GM23338 (cell line): ENCODE results near the gene MTX3. TPM values are rescaled to one million over a fixed set of nuclear protein-coding genes. Genes with fewer than 3 reads are reported as not detected.

Experiments used
- ATAC-seq: fragments of 200-7000 bp; cut with Tn5 transposase; 3 replicates; pipeline ENCODE4 v1.9.1; 2020
- DNase-seq: peaks from one replicate; pipeline ENCODE4 v3.0.0-alpha.2; 2015; ENCODE audit warnings: low spot score
- H2AFZ ChIP-seq: fragments of 200-600 bp; sonication (generic); 2 replicates; pipeline ENCODE4 v1.8.0; 2016; ENCODE audit warnings: antibody characterized with exemption, mild to moderate bottlenecking, moderate library complexity
- H3F3A ChIP-seq: fragments of 200-600 bp; sonication (generic); replicated peaks from 2 replicates; pipeline ENCODE4 v1.8.0; 2017; ENCODE audit warnings: antibody characterized with exemption, mixed run types, low read depth
- H3K27ac ChIP-seq: fragments of 200-600 bp; sonication (generic); 2 replicates; pipeline ENCODE4 v1.6.1; 2016; ENCODE audit warnings: low read depth
- H3K27me3 ChIP-seq: fragments of 200-600 bp; sonication (generic); 2 replicates; pipeline ENCODE4 v1.8.0; 2016; ENCODE audit warnings: mild to moderate bottlenecking, mixed run types, moderate library complexity; ENCODE audit not compliant: insufficient read depth
- H3K36me3 ChIP-seq: fragments of 200-600 bp; sonication (generic); 2 replicates; pipeline ENCODE4 v1.8.0; 2016; ENCODE audit warnings: mild to moderate bottlenecking; ENCODE audit not compliant: insufficient read depth
- H3K4me1 ChIP-seq: fragments of 200-600 bp; sonication (generic); 2 replicates; pipeline ENCODE4 v1.8.0; 2016; ENCODE audit warnings: mild to moderate bottlenecking, moderate library complexity; ENCODE audit not compliant: insufficient read depth
- H3K4me2 ChIP-seq: fragments of 200-600 bp; sonication (generic); 2 replicates; pipeline ENCODE4 v1.7.1; 2017; ENCODE audit warnings: mixed run types
- H3K4me3 ChIP-seq: fragments of 200-600 bp; sonication (generic); 2 replicates; pipeline ENCODE4 v1.6.1; 2016; ENCODE audit warnings: mixed run types
- H3K79me2 ChIP-seq: fragments of 200-600 bp; sonication (generic); replicated peaks from 2 replicates; pipeline ENCODE4 v1.8.0; 2017; ENCODE audit warnings: mild to moderate bottlenecking; ENCODE audit not compliant: insufficient read depth
- H3K9me2 ChIP-seq: fragments of 200-600 bp; sonication (generic); 2 replicates; pipeline ENCODE4 v1.8.0; 2017; ENCODE audit not compliant: insufficient read depth
- H4K20me1 ChIP-seq: fragments of 200-600 bp; sonication (generic); replicated peaks from 2 replicates; pipeline ENCODE4 v1.8.0; 2017; ENCODE audit warnings: mild to moderate bottlenecking; ENCODE audit not compliant: insufficient read depth
- H3K27ac Mint-ChIP-seq: 2 replicates; pipeline ENCODE4 v1.8.0; 2020; ENCODE audit warnings: inconsistent platforms, mild to moderate bottlenecking, moderate library complexity, mixed read lengths
- H3K27me3 Mint-ChIP-seq: 3 replicates; pipeline ENCODE4 v1.8.0; 2022; ENCODE audit warnings: low read depth, mild to moderate bottlenecking, moderate library complexity, mixed read lengths, inconsistent platforms; ENCODE audit not compliant: insufficient read depth, poor library complexity
- H3K36me3 Mint-ChIP-seq: 3 replicates; pipeline ENCODE4 v1.8.0; 2021; ENCODE audit warnings: low read depth, mild to moderate bottlenecking, inconsistent platforms, moderate library complexity, mixed read lengths
- H3K4me1 Mint-ChIP-seq: 3 replicates; pipeline ENCODE4 v1.8.0; 2020; ENCODE audit warnings: mild to moderate bottlenecking, inconsistent platforms, mixed read lengths
- H3K4me3 Mint-ChIP-seq: 3 replicates; pipeline ENCODE4 v1.8.0; 2021; ENCODE audit warnings: moderate library complexity, mild to moderate bottlenecking, inconsistent platforms, mixed read lengths
- H3K9me3 Mint-ChIP-seq: 3 replicates; pipeline ENCODE4 v1.8.0; 2020; ENCODE audit warnings: moderate library complexity, mild to moderate bottlenecking, inconsistent platforms, mixed read lengths
- CREB1 ChIP-seq: fragments of 250-450 bp; sonication (Bioruptor Pico); IDR thresholded peaks from 2 replicates; pipeline ENCODE4 v1.5.0; 2020; ENCODE audit warnings: low read depth, mild to moderate bottlenecking, moderate library complexity
- CTCF ChIP-seq, 2 experiments: fragments of 200-600 bp in 1 of 2; sonication (generic) in 1 of 2; conservative IDR thresholded peaks; 2 replicates each; pipeline versions ENCODE4 v1.5.1 to v1.6.1; 2016 to 2017; ENCODE audit warnings: antibody characterized with exemption in 2 of 2, low read depth in 2 of 2, mild to moderate bottlenecking in 2 of 2, moderate library complexity in 1 of 2
- EZH2phosphoT487 ChIP-seq: fragments of 200-600 bp; sonication (generic); IDR thresholded peaks from one replicate; pipeline ENCODE4 v1.8.1; 2018; ENCODE audit warnings: antibody characterized with exemption; ENCODE audit not compliant: unreplicated experiment
- JUNB ChIP-seq: IDR thresholded peaks from one replicate; pipeline ENCODE4 v1.6.1; 2016; ENCODE audit warnings: antibody characterized with exemption; ENCODE audit not compliant: unreplicated experiment
- NANOG ChIP-seq: IDR thresholded peaks from 2 replicates; pipeline ENCODE4 v1.6.1; 2016; ENCODE audit warnings: antibody characterized with exemption, borderline replicate concordance
- POLR2AphosphoS5 ChIP-seq: IDR thresholded peaks from 2 replicates; pipeline ENCODE4 v1.6.1; 2016; ENCODE audit warnings: antibody characterized with exemption, low read depth
- REST ChIP-seq: IDR thresholded peaks from one replicate; pipeline ENCODE4 v1.6.1; 2018; ENCODE audit warnings: antibody characterized with exemption; ENCODE audit not compliant: unreplicated experiment
- STAT1 ChIP-seq: IDR thresholded peaks from one replicate; pipeline ENCODE4 v1.6.1; 2016; ENCODE audit warnings: antibody characterized with exemption; ENCODE audit not compliant: unreplicated experiment
- ZNF114 ChIP-seq: fragments of 250-450 bp; sonication (Bioruptor Pico); IDR thresholded peaks from 2 replicates; pipeline ENCODE4 v1.5.0; 2020; ENCODE audit warnings: mild to moderate bottlenecking, moderate library complexity
- ZNF331 ChIP-seq: fragments of 250-450 bp; sonication (Bioruptor Pico); IDR thresholded peaks from 2 replicates; pipeline ENCODE4 v1.5.0; 2020; ENCODE audit warnings: low read depth, mild to moderate bottlenecking, moderate library complexity
- polyA plus RNA-seq: library from polyadenylated mRNA; unstranded; fragments of >200 nt; fragmentation: Nextera tagmentation; extraction: Ambion mirVana; gene quantifications from 2 replicates; pipeline ENCODE4 v1.2.1, GENCODE V29; 2016
- total RNA-seq: library from RNA; depleted of rRNA; stranded (reverse); fragments of >200 nt; shearing (Covaris generic); gene quantifications from 2 replicates; pipeline ENCODE4 v1.2.3, GENCODE V29; 2014
- TF ChIP-seq, protein P1 (sequence below): IDR thresholded peaks from 2 replicates; pipeline ENCODE4 v1.6.1; 2016; ENCODE audit warnings: antibody characterized with exemption

Gene MTX3
- total and polyA plus RNA-seq, 2 experiments from 2014 or later: 11.3 to 33.8 TPM

GRCh38 chr5:80036615-80037014, 45.6 kb upstream of the MTX3 start (continued):
- no peak for TF ChIP-seq REST
- TF ChIP-seq, protein P1, sequence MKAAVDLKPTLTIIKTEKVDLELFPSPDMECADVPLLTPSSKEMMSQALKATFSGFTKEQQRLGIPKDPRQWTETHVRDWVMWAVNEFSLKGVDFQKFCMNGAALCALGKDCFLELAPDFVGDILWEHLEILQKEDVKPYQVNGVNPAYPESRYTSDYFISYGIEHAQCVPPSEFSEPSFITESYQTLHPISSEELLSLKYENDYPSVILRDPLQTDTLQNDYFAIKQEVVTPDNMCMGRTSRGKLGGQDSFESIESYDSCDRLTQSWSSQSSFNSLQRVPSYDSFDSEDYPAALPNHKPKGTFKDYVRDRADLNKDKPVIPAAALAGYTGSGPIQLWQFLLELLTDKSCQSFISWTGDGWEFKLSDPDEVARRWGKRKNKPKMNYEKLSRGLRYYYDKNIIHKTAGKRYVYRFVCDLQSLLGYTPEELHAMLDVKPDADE: no peak
- TF ChIP-seq POLR2AphosphoS5: no peak
- no peak for TF ChIP-seq ZNF114 (CRISPR knock-in tag)
- no peak for TF ChIP-seq NANOG

DNA sequence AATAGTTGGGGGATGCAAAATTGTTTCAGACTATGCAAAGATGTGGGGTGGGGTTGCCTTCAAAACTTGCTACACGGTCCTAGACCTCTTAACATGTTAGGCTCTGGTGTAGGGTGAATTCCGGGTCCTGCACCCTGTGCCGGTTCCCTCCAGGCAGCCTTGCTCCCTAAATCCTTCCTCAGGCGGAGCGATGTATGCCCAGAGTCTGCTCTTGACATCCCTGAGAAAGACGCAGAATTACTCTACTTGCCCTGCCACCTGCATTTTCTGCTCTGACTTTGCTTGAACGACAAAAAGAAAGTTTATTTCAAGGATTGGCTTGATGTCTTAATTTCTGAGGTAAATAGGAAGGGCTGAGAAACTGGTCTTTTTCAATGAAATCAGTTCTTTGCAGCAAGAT, 44.8 kb upstream of the MTX3 start:
- no peaks in the 10 kb centered on the region for H4K20me1 ChIP-seq
- Mint-ChIP-seq H3K27me3 (peaks cover 28% of the 10 kb centered on the region), H3K36me3 (no peaks in the 10 kb centered on the region), H3K4me3 (peak overlapping the region; percentile 77), H3K9me3 (no peaks in the 10 kb centered on the region), H3K27ac (no peak overlapping the region), H3K4me1 (peaks cover 16% of the 10 kb centered on the region; the same call in 2 of the 3 replicates)
- H3K9me2 ChIP-seq: no peaks in the 10 kb centered on the region
- H3K27me3 ChIP-seq: peaks cover 45% of the 10 kb centered on the region
- H3K36me3 ChIP-seq: no peaks in the 10 kb centered on the region
- H3K4me1 ChIP-seq: peaks cover 8% of the 10 kb centered on the region; the same call in 1 of the 2 replicates
- no peak overlapping the region; the same call in 1 of the 2 replicates for H3K27ac ChIP-seq
- ATAC-seq (peak; percentile 72), DNase-seq (peak; percentile 57)
- H3K4me2 ChIP-seq: peak overlapping the region; percentile 81
- H3K79me2 ChIP-seq: no peaks in the 10 kb centered on the region
- peaks cover 4% of the 10 kb centered on the region; the same call in 1 of the 2 replicates for H3F3A ChIP-seq
- H2AFZ ChIP-seq: peak overlapping the region; percentile 95
- peak overlapping the region; percentile 67 for H3K4me3 ChIP-seq
- TF ChIP-seq REST (no peak), CREB1 (no peak), POLR2AphosphoS5 (no peak), ZNF331 (CRISPR knock-in tag) (no peak), NANOG (no peak), ZNF114 (CRISPR knock-in tag) (no peak), EZH2phosphoT487 (no peak), CTCF (conservative IDR thresholded peaks at IDR 0.05; ENCODE audit: low read depth in 2 of 2) (no peak), STAT1 (no peak), JUNB (no peak)
